HepG2 (cell line): ENCODE measurements around the gene CDCP2. TPM values are rescaled to one million over a fixed set of nuclear protein-coding genes. Genes with fewer than 3 reads are reported as not detected.

Source experiments
- AGO1 ChIP-seq: fragments of 200-400 bp; formaldehyde crosslinking; IDR thresholded peaks from 2 replicates; pipeline ENCODE4 v1.6.1; 2017; ENCODE audit warnings: mild to moderate bottlenecking, low read depth, low read length, moderate library complexity; ENCODE audit not compliant: poor library complexity, severe bottlenecking
- ATAD3A ChIP-seq: sonication (generic); formaldehyde crosslinking; IDR thresholded peaks from 2 replicates; pipeline ENCODE4 v1.4.0; 2020; ENCODE audit warnings: missing genetic modification reagents
- CSRNP1 ChIP-seq: sonication (generic); formaldehyde crosslinking; IDR thresholded peaks from 2 replicates; pipeline ENCODE4 v1.8.1; 2023; ENCODE audit warnings: mild to moderate bottlenecking, missing genetic modification reagents
- GATA4 ChIP-seq: sonication (generic); IDR thresholded peaks from 2 replicates; pipeline ENCODE4 v1.6.1; 2016; ENCODE audit warnings: antibody characterized with exemption, low read depth, borderline replicate concordance
- MED1 ChIP-seq: sonication (generic); formaldehyde crosslinking; IDR thresholded peaks from 2 replicates; pipeline ENCODE4 v1.4.0; 2020; ENCODE audit warnings: missing genetic modification reagents
- NFYB ChIP-seq: sonication (generic); formaldehyde crosslinking; IDR thresholded peaks from 2 replicates; pipeline ENCODE4 v1.4.0; 2020; ENCODE audit warnings: missing genetic modification reagents
- NONO ChIP-seq, 2 experiments: fragments of 450-650 bp in 1 of 2; sonication (generic) in 1 of 2; formaldehyde crosslinking in 1 of 2; IDR thresholded peaks in 1 of 2; conservative IDR thresholded peaks in 1 of 2; 2 replicates each; pipeline versions ENCODE4 v1.6.1 to v1.8.0; 2017 to 2022; ENCODE audit warnings: mild to moderate bottlenecking in 1 of 2, missing genetic modification reagents in 1 of 2, moderate library complexity in 1 of 2
- SP1 ChIP-seq, 2 experiments: fragments of 450-650 bp in 1 of 2; sonication (generic) in 1 of 2; formaldehyde crosslinking in 1 of 2; IDR thresholded peaks; 2 replicates each; pipeline versions ENCODE4 v1.4.0 to v1.6.1; 2016 to 2020; ENCODE audit warnings: missing genetic modification reagents in 1 of 2
- USF2 ChIP-seq, 2 experiments: sonication (generic) in 1 of 2; formaldehyde crosslinking in 1 of 2; IDR thresholded peaks; 2 replicates each; pipeline versions ENCODE4 v1.5.1 to v1.6.1; 2011 to 2020; ENCODE audit warnings: borderline replicate concordance in 1 of 2, low read depth in 1 of 2, low read length in 1 of 2, mild to moderate bottlenecking in 1 of 2, missing genetic modification reagents in 1 of 2, moderate library complexity in 1 of 2
- ZNF232 ChIP-seq: sonication (generic); formaldehyde crosslinking; IDR thresholded peaks from 2 replicates; pipeline ENCODE4 v1.4.0; 2020; ENCODE audit warnings: missing genetic modification reagents, borderline replicate concordance
- ZNF562 ChIP-seq: sonication (generic); formaldehyde crosslinking; IDR thresholded peaks from 2 replicates; pipeline ENCODE4 v1.8.0; 2022; ENCODE audit warnings: missing genetic modification reagents, borderline replicate concordance
- ZNF737 ChIP-seq: sonication (generic); formaldehyde crosslinking; IDR thresholded peaks from 2 replicates; pipeline ENCODE4 v1.5.0; 2020; ENCODE audit warnings: missing genetic modification reagents, mild to moderate bottlenecking, borderline replicate concordance
- ZNF768 ChIP-seq: sonication (generic); formaldehyde crosslinking; IDR thresholded peaks from 2 replicates; pipeline ENCODE4 v1.4.0; 2020; ENCODE audit warnings: missing genetic modification reagents
- polyA plus RNA-seq, 8 experiments: library from polyadenylated mRNA; depleted of rRNA in 3 of 8; stranded (reverse) in 7 of 8; unstranded in 1 of 8; fragments of >200 nt; fragmentation: Illumina TruSeq in 4 of 8; extraction: Trizol in 4 of 8; gene quantifications; 2 replicates each; pipeline versions ENCODE4 v1.2.1 to v1.2.3, GENCODE V29; 2011 to 2016; ENCODE audit warnings: low read depth in 4 of 8, missing spikeins in 1 of 8, mixed read lengths in 1 of 8; ENCODE audit not compliant: insufficient read depth in 1 of 8
- total RNA-seq, 5 experiments: library from RNA; depleted of rRNA; stranded (reverse); fragments of >200 nt; fragmentation: Illumina TruSeq; extraction: Trizol; gene quantifications; 2 replicates each; pipeline ENCODE4 v1.2.3, GENCODE V29; 2016; ENCODE audit warnings: low read depth in 1 of 5
- TF ChIP-seq, protein P1 (sequence below): sonication (generic); formaldehyde crosslinking; IDR thresholded peaks from 2 replicates; pipeline ENCODE4 v1.4.0; 2020; ENCODE audit warnings: missing genetic modification reagents
- TF ChIP-seq, protein P2 (sequence below): sonication (generic); formaldehyde crosslinking; IDR thresholded peaks from 2 replicates; pipeline ENCODE4 v1.5.1; 2020; ENCODE audit warnings: missing genetic modification reagents, mild to moderate bottlenecking, borderline replicate concordance

CDCP2 gene
- total and polyA plus RNA-seq, 2 of the 13 experiments (the other 11 are each of a cell fraction or from before 2014, with no cell fraction given), result not detected

GRCh38 chr1:54199765-54200518 is 47.1 kb upstream of the CDCP2 start, which contains the start of the genes CYB5RL and MRPL37 (continued):
- no peak for TF ChIP-seq NONO (IDR thresholded peaks at IDR 0.05)
- TF ChIP-seq NONO (CRISPR knock-in tag; conservative IDR thresholded peaks at IDR 0.05), result peak; percentile 23; the same call in 1 of the 2 replicates
- TF ChIP-seq CSRNP1 (CRISPR knock-in tag), result peak; percentile 66; the same call in 1 of the 2 replicates
- TF ChIP-seq GATA4, result 0 out of 2 replicates have a peak, but pooled peaks have one; percentile 9
- TF ChIP-seq MED1 (CRISPR knock-in tag), result peak; percentile 25; the same call in 1 of the 2 replicates
- TF ChIP-seq, protein P1, sequence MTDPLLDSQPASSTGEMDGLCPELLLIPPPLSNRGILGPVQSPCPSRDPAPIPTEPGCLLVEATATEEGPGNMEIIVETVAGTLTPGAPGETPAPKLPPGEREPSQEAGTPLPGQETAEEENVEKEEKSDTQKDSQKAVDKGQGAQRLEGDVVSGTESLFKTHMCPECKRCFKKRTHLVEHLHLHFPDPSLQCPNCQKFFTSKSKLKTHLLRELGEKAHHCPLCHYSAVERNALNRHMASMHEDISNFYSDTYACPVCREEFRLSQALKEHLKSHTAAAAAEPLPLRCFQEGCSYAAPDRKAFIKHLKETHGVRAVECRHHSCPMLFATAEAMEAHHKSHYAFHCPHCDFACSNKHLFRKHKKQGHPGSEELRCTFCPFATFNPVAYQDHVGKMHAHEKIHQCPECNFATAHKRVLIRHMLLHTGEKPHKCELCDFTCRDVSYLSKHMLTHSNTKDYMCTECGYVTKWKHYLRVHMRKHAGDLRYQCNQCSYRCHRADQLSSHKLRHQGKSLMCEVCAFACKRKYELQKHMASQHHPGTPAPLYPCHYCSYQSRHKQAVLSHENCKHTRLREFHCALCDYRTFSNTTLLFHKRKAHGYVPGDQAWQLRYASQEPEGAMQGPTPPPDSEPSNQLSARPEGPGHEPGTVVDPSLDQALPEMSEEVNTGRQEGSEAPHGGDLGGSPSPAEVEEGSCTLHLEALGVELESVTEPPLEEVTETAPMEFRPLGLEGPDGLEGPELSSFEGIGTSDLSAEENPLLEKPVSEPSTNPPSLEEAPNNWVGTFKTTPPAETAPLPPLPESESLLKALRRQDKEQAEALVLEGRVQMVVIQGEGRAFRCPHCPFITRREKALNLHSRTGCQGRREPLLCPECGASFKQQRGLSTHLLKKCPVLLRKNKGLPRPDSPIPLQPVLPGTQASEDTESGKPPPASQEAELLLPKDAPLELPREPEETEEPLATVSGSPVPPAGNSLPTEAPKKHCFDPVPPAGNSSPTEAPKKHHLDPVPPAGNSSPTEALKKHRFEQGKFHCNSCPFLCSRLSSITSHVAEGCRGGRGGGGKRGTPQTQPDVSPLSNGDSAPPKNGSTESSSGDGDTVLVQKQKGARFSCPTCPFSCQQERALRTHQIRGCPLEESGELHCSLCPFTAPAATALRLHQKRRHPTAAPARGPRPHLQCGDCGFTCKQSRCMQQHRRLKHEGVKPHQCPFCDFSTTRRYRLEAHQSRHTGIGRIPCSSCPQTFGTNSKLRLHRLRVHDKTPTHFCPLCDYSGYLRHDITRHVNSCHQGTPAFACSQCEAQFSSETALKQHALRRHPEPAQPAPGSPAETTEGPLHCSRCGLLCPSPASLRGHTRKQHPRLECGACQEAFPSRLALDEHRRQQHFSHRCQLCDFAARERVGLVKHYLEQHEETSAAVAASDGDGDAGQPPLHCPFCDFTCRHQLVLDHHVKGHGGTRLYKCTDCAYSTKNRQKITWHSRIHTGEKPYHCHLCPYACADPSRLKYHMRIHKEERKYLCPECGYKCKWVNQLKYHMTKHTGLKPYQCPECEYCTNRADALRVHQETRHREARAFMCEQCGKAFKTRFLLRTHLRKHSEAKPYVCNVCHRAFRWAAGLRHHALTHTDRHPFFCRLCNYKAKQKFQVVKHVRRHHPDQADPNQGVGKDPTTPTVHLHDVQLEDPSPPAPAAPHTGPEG (CRISPR knock-in tag), result no peak; the same call in 1 of the 2 replicates
- TF ChIP-seq ATAD3A (CRISPR knock-in tag), result no peak
- 0 out of 2 replicates have a peak, but pooled peaks have one; percentile 47 for TF ChIP-seq ZNF232 (CRISPR knock-in tag)
- no peak for TF ChIP-seq SP1 (IDR thresholded peaks at IDR 0.05)
- TF ChIP-seq SP1 (CRISPR knock-in tag; IDR thresholded peaks at IDR 0.05), result peak; percentile 51; the same call in 1 of the 2 replicates
- peak; percentile 62 for TF ChIP-seq USF2 (IDR thresholded peaks at IDR 0.05; ENCODE audit: low read depth, low read length)
- peak; percentile 61; the same call in 1 of the 2 replicates for TF ChIP-seq USF2 (CRISPR knock-in tag; IDR thresholded peaks at IDR 0.05; ENCODE audit: borderline replicate concordance)
- TF ChIP-seq AGO1, result peak; percentile 43
- TF ChIP-seq, protein P2, sequence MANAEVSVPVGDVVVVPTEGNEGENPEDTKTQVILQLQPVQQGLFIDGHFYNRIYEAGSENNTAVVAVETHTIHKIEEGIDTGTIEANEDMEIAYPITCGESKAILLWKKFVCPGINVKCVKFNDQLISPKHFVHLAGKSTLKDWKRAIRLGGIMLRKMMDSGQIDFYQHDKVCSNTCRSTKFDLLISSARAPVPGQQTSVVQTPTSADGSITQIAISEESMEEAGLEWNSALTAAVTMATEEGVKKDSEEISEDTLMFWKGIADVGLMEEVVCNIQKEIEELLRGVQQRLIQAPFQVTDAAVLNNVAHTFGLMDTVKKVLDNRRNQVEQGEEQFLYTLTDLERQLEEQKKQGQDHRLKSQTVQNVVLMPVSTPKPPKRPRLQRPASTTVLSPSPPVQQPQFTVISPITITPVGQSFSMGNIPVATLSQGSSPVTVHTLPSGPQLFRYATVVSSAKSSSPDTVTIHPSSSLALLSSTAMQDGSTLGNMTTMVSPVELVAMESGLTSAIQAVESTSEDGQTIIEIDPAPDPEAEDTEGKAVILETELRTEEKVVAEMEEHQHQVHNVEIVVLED, result 0 out of 2 replicates have a peak, but pooled peaks have one; percentile 29
- peak; percentile 94 for TF ChIP-seq NFYB (CRISPR knock-in tag)
- peak; percentile 58; the same call in 1 of the 2 replicates for TF ChIP-seq ZNF737
- peak; percentile 24; the same call in 1 of the 2 replicates for TF ChIP-seq ZNF768
- TF ChIP-seq ZNF562 (CRISPR knock-in tag), result no peak
